Measurements from ENCODE around the gene MMP23B.

The MMP23B gene

DNA sequence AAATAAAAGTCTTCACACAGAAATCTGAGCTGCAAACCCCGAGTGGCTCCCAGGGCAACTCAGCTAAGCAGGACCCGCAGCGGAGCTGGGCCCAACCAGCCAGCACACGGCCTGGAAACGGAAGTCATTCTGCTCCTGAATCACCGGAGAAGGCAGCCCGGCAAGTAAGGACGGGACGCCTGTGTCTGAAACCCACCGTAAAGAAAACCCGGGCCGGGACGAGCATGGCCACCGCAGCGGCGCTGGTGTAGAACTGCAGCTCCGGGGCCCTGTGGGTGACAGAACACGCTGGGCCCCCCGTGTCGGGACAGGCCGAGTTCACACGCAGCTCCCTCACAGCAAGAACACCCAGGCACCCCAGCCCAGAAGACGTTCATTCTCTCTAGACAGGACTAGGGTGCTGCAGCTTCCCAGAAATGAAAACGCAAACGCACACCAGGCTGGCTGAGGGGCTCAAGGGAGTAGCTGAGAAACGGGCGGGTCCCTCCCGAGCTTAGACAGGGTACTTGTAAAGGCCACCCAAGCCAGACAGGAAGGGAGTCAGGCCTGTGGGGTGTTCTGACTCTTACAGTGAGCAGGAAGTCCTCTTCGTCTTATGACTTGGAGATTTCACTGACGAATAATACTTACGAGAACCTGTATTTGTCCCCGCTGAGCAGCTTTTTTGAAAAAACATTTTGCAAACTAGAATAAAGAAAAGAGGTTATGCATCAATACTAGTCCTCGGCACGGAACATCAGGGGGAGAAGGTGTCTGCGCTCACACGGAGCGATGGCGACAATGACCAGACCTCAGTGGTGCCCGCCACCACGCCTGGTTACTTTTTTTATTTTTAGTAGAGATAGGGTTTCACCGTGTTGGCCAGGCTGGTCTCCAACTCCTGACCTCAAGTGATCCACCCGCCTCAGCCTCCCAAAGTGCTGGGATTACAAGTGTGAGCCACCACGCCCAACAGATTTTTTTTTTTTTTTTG, 37.8 kb downstream of the MMP23B start:
- no peak overlapping the region for H3K9ac ChIP-seq (ENCODE audit: low read depth, low read length, poor library complexity, severe bottlenecking)
- TF ChIP-seq CTCF (conservative IDR thresholded peaks at IDR 0.05; ENCODE audit: low read length), result no peak
- TF ChIP-seq EZH2phosphoT487 (IDR thresholded peaks at IDR 0.05; ENCODE audit: borderline replicate concordance), result no peak

DNA sequence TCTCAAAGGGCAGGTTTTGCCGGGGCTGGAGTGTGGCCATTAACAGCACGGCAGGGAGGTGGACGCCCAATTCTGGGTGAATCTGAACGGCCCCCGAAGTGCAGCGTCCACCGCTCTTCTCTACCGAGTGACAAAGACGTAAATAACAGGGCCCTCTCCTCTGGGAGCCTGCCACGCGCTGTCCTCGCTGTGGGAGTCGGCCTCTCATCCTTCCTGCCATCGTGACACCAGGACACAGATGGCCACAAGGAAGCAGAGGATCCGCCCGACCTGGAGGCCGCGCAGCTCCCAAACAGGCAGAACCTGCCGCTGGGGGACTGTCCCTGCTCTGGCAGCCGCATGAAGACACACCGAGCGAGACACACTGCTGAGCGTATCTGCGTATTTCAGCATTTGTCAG, 38.9 kb downstream of the MMP23B start:
- Histone ChIP-seq H3K9me2 (replicated peaks; ENCODE audit: low read depth, low read length) (no peaks in the 10 kb centered on the region), H4K20me1 (ENCODE audit: insufficient read depth, low read length, poor library complexity, severe bottlenecking) (no peaks in the 10 kb centered on the region)
- TF ChIP-seq CTCF (conservative IDR thresholded peaks at IDR 0.05; ENCODE audit: low read length) (no peak), EZH2phosphoT487 (IDR thresholded peaks at IDR 0.05; ENCODE audit: borderline replicate concordance) (no peak)

More for the DNA sequence above, 37.8 kb downstream of the MMP23B start:
- Histone ChIP-seq H3K4me1 (ENCODE audit: insufficient read depth, low read length, poor library complexity, severe bottlenecking) (no peaks in the 10 kb centered on the region), H3K4me3 (ENCODE audit: low read length, poor library complexity, severe bottlenecking) (no peak overlapping the region), H3K4me2 (ENCODE audit: low read depth, low read length, poor library complexity, severe bottlenecking) (no peak overlapping the region), H3K36me3 (ENCODE audit: insufficient read depth, low read length) (peaks cover 32% of the 10 kb centered on the region; the same call in 1 of the 2 replicates), H2AFZ (ENCODE audit: low read length) (no peak overlapping the region), H3K9me3 (ENCODE audit: insufficient read depth, low read depth, low read length) (no peaks in the 10 kb centered on the region), H4K20me1 (ENCODE audit: insufficient read depth, low read length, poor library complexity, severe bottlenecking) (no peaks in the 10 kb centered on the region), H3K27me3 (ENCODE audit: insufficient read depth, low read length, poor library complexity, severe bottlenecking) (no peaks in the 10 kb centered on the region), H3K79me2 (ENCODE audit: insufficient read depth, low read length) (no peaks in the 10 kb centered on the region), H3K9me2 (replicated peaks; ENCODE audit: low read depth, low read length) (no peaks in the 10 kb centered on the region), H3F3A (ENCODE audit: low read depth) (no peaks in the 10 kb centered on the region)

DNA sequence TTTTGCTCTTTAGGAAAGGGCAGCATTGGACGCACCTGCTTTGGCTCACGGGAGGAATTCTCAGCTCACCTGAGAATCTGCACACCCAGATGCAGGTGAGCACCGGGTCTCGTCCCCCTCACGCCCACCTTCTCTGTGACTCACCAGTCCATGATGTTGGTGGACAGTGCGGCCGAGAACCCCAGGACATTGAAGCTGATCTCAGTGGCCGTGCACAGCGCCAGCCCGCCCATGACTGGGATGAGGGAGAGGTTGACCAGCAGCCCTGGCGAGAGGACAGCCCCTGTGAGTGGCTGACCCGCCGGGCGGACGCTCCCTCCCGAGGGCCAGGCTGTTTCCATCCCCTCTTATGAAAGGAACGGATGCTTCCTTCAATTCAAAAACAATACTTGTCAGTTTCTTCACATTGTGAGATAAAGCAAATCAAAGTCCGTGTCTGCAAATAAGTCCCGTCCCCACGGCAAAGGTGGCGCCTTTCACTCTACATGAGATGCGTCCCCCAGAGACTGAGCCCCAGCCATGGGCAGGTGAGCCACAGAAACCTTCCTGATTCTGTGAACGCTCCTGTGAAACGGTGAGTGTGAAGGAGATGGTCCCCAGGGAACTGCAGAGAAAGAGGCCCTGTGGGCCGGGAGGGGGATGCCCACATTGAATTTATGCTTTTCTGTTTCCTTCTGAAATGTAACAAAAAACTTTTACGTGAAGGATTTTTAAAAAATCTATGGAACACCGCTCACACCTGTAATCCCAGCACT, 39.6 kb downstream of the MMP23B start:
- Histone ChIP-seq H3K9me2 (replicated peaks; ENCODE audit: low read depth, low read length) (no peaks in the 10 kb centered on the region), H3F3A (ENCODE audit: low read depth) (no peaks in the 10 kb centered on the region), H3K9me3 (ENCODE audit: insufficient read depth, low read depth, low read length) (no peaks in the 10 kb centered on the region), H3K4me2 (ENCODE audit: low read depth, low read length, poor library complexity, severe bottlenecking) (no peak overlapping the region), H3K27me3 (ENCODE audit: insufficient read depth, low read length, poor library complexity, severe bottlenecking) (no peaks in the 10 kb centered on the region), H3K9ac (ENCODE audit: low read depth, low read length, poor library complexity, severe bottlenecking) (no peak overlapping the region), H2AFZ (ENCODE audit: low read length) (no peak overlapping the region), H3K79me2 (ENCODE audit: insufficient read depth, low read length) (no peaks in the 10 kb centered on the region), H3K4me1 (ENCODE audit: insufficient read depth, low read length, poor library complexity, severe bottlenecking) (no peaks in the 10 kb centered on the region), H3K36me3 (ENCODE audit: insufficient read depth, low read length) (peaks cover 16% of the 10 kb centered on the region; the same call in 1 of the 2 replicates), H3K4me3 (ENCODE audit: low read length, poor library complexity, severe bottlenecking) (no peak overlapping the region), H4K20me1 (ENCODE audit: insufficient read depth, low read length, poor library complexity, severe bottlenecking) (no peaks in the 10 kb centered on the region)
- TF ChIP-seq CTCF (conservative IDR thresholded peaks at IDR 0.05; ENCODE audit: low read length) (no peak), EZH2phosphoT487 (IDR thresholded peaks at IDR 0.05; ENCODE audit: borderline replicate concordance) (no peak)

More for the DNA sequence above, 38.9 kb downstream of the MMP23B start:
- Histone ChIP-seq H2AFZ (ENCODE audit: low read length) (no peak overlapping the region), H3F3A (ENCODE audit: low read depth) (no peaks in the 10 kb centered on the region), H3K4me2 (ENCODE audit: low read depth, low read length, poor library complexity, severe bottlenecking) (no peak overlapping the region), H3K4me1 (ENCODE audit: insufficient read depth, low read length, poor library complexity, severe bottlenecking) (no peaks in the 10 kb centered on the region), H3K9ac (ENCODE audit: low read depth, low read length, poor library complexity, severe bottlenecking) (no peak overlapping the region), H3K79me2 (ENCODE audit: insufficient read depth, low read length) (no peaks in the 10 kb centered on the region), H3K27me3 (ENCODE audit: insufficient read depth, low read length, poor library complexity, severe bottlenecking) (no peaks in the 10 kb centered on the region), H3K9me3 (ENCODE audit: insufficient read depth, low read depth, low read length) (no peaks in the 10 kb centered on the region), H3K36me3 (ENCODE audit: insufficient read depth, low read length) (peaks cover 21% of the 10 kb centered on the region; the same call in 1 of the 2 replicates), H3K4me3 (ENCODE audit: low read length, poor library complexity, severe bottlenecking) (no peak overlapping the region)

Data from Loucy (cell line).